ENCODE measurements around the gene PRR22. TPM values are rescaled to one million over a fixed set of nuclear protein-coding genes. Genes with fewer than 3 reads are reported as not detected.

PRR22 gene
- total RNA-seq, 3 donors from 2014 or later (not counting 1 experiment from before 2014, with no cell fraction given): 2.4 to 5.4 (median 4.2) TPM

- Mint-ChIP-seq H3K36me3 (no peaks in the 10 kb centered on the region), H3K4me1 (peaks cover under 1 to 5% of the 10 kb centered on the region in 2 donors), H3K4me3 (no peak overlapping the region), H3K27me3 (ENCODE audit: low read depth in 2 of 2) (peaks cover 0 to 28% of the 10 kb centered on the region in 2 donors), H3K27ac (no peak overlapping the region), H3K9me3 (no peaks in the 10 kb centered on the region)
- intact Hi-C loops (cut with micrococcal nuclease): no loop called here
- peaks cover 24% of the 10 kb centered on the region for H3K27me3 ChIP-seq (ENCODE audit: control insufficient read depth, insufficient read depth, low read length)
- no peak overlapping the region for H3K27ac ChIP-seq (ENCODE audit: low read length)
- DNase-seq (no peak), ATAC-seq (no peak)
- 90% methylated on average over 8 of the region's 8 CpGs for WGBS (ENCODE audit: insufficient coverage)
- no peak overlapping the region for H3K4me3 ChIP-seq (ENCODE audit: low read length)
- H3K4me1 ChIP-seq (ENCODE audit: control insufficient read depth, insufficient read depth, low read length): peaks cover 5% of the 10 kb centered on the region
- H3K9me3 ChIP-seq (ENCODE audit: control insufficient read depth, insufficient read depth, low read length): no peaks in the 10 kb centered on the region
- no peaks in the 10 kb centered on the region for H3K36me3 ChIP-seq (ENCODE audit: control insufficient read depth, insufficient read depth, low read length)
- no peak for TF ChIP-seq CTCF (IDR thresholded peaks at IDR 0.05)
Observed at GRCh38 chr19:5798244-5798643, 13.7 kb upstream of the PRR22 start.

GRCh38 chr19:5795382-5795919, 10.9 kb upstream of the PRR22 start:
- WGBS (ENCODE audit: insufficient coverage): 95% methylated on average over 6 of the region's 7 CpGs
- intact Hi-C loops (cut with micrococcal nuclease): no loop called here
- H3K4me1 ChIP-seq (ENCODE audit: control insufficient read depth, insufficient read depth, low read length): peaks cover 11% of the 10 kb centered on the region
- H3K27ac ChIP-seq (ENCODE audit: low read length): no peak overlapping the region
- no peaks in the 10 kb centered on the region for H3K9me3 ChIP-seq (ENCODE audit: control insufficient read depth, insufficient read depth, low read length)
- H3K27me3 ChIP-seq (ENCODE audit: control insufficient read depth, insufficient read depth, low read length): no peaks in the 10 kb centered on the region
- Mint-ChIP-seq H3K9me3 (no peaks in the 10 kb centered on the region), H3K4me3 (no peak overlapping the region), H3K36me3 (no peaks in the 10 kb centered on the region), H3K27me3 (ENCODE audit: low read depth in 2 of 2) (peaks cover 0 to 16% of the 10 kb centered on the region in 2 donors), H3K4me1 (peaks cover 9% of the 10 kb centered on the region in 2 donors), H3K27ac (no peak overlapping the region)
- TF ChIP-seq CTCF (IDR thresholded peaks at IDR 0.05): no peak
- H3K36me3 ChIP-seq (ENCODE audit: control insufficient read depth, insufficient read depth, low read length): no peaks in the 10 kb centered on the region
- ATAC-seq: no peak
- no peak for DNase-seq
- H3K4me3 ChIP-seq (ENCODE audit: low read length): no peak overlapping the region

- H3K36me3 ChIP-seq (ENCODE audit: control insufficient read depth, insufficient read depth, low read length): peaks cover 14% of the 10 kb centered on the region
- no peaks in the 10 kb centered on the region for H3K9me3 ChIP-seq (ENCODE audit: control insufficient read depth, insufficient read depth, low read length)
- H3K4me1 ChIP-seq (ENCODE audit: control insufficient read depth, insufficient read depth, low read length): peaks cover 18% of the 10 kb centered on the region
- Mint-ChIP-seq H3K9me3 (no peaks in the 10 kb centered on the region), H3K4me1 (peaks cover 14 to 18% of the 10 kb centered on the region in 2 donors), H3K4me3 (no peak overlapping the region), H3K36me3 (no peaks in the 10 kb centered on the region), H3K27me3 (ENCODE audit: low read depth in 2 of 2) (peaks cover 0 to 3% of the 10 kb centered on the region in 2 donors), H3K27ac (peak overlapping the region in 1 of 2 donors; percentile 35)
- intact Hi-C loops (cut with micrococcal nuclease): no loop called here
- ATAC-seq (no peak), DNase-seq (no peak)
- no peak for TF ChIP-seq CTCF (IDR thresholded peaks at IDR 0.05)
- no peak overlapping the region for H3K4me3 ChIP-seq (ENCODE audit: low read length)
- no peaks in the 10 kb centered on the region for H3K27me3 ChIP-seq (ENCODE audit: control insufficient read depth, insufficient read depth, low read length)
- WGBS (ENCODE audit: insufficient coverage): 83% methylated on average over 3 of the region's 3 CpGs
- H3K27ac ChIP-seq (ENCODE audit: low read length): no peak overlapping the region
Observed at GRCh38 chr19:5793188-5793587, 8.6 kb upstream of the PRR22 start.

GRCh38 chr19:5792224-5792623, 7.7 kb upstream of the PRR22 start:
- no peak for DNase-seq
- Mint-ChIP-seq H3K27me3 (ENCODE audit: low read depth in 2 of 2) (peaks cover 0 to 3% of the 10 kb centered on the region in 2 donors), H3K36me3 (no peaks in the 10 kb centered on the region), H3K9me3 (no peaks in the 10 kb centered on the region), H3K27ac (no peak overlapping the region), H3K4me3 (no peak overlapping the region), H3K4me1 (peaks cover 14 to 19% of the 10 kb centered on the region in 2 donors)
- 99% methylated on average over 17 of the region's 18 CpGs for WGBS (ENCODE audit: insufficient coverage)
- no peaks in the 10 kb centered on the region for H3K9me3 ChIP-seq (ENCODE audit: control insufficient read depth, insufficient read depth, low read length)
- H3K4me1 ChIP-seq (ENCODE audit: control insufficient read depth, insufficient read depth, low read length): peaks cover 18% of the 10 kb centered on the region
- no peak for TF ChIP-seq CTCF (IDR thresholded peaks at IDR 0.05)
- ATAC-seq: no peak
- no peak overlapping the region for H3K27ac ChIP-seq (ENCODE audit: low read length)
- H3K36me3 ChIP-seq (ENCODE audit: control insufficient read depth, insufficient read depth, low read length): peaks cover 24% of the 10 kb centered on the region
- no peaks in the 10 kb centered on the region for H3K27me3 ChIP-seq (ENCODE audit: control insufficient read depth, insufficient read depth, low read length)
- intact Hi-C loops (cut with micrococcal nuclease): no loop called here
- H3K4me3 ChIP-seq (ENCODE audit: low read length): no peak overlapping the region

Data from natural killer cell (primary cell).